Stimulated activated CD4-positive, alpha-beta T cell treated with anti-CD3 and anti-CD28 coated beads, TNF-alpha, amount 100 ng/mL, for 24 hours (primary cell): ENCODE measurements around the gene PTPRN2.

Experiments used
- DNase-seq, 3 experiments: peaks; one replicate each; pipeline ENCODE4 v3.0.0-alpha.2; 2020; ENCODE audit warnings: low read depth in 3 of 3

The PTPRN2 gene

GRCh38 chr7:157682946-157683746 lies 904.5 kb downstream of the PTPRN2 start:
- DNase-seq: no peak

GRCh38 chr7:157682064-157682945 lies 905.3 kb downstream of the PTPRN2 start:
- DNase-seq: no peak

GRCh38 chr7:157679607-157680006 lies 908.0 kb downstream of the PTPRN2 start:
- DNase-seq: no peak

GRCh38 chr7:157678501-157678900 lies 909.1 kb downstream of the PTPRN2 start:
- no peak for DNase-seq

GRCh38 chr7:157676456-157677255 lies 911.0 kb downstream of the PTPRN2 start:
- no peak for DNase-seq

GRCh38 chr7:157676001-157676400 lies 911.6 kb downstream of the PTPRN2 start:
- no peak for DNase-seq

- DNase-seq: no peak
These were observed 912.1 kb downstream of the PTPRN2 start for GRCh38 chr7:157675427-157675927.

- DNase-seq: no peak
These were observed 912.8 kb downstream of the PTPRN2 start for GRCh38 chr7:157674715-157675426.

- no peak for DNase-seq
These were observed 913.5 kb downstream of the PTPRN2 start for GRCh38 chr7:157674027-157674714.

GRCh38 chr7:157673573-157673972 lies 914.0 kb downstream of the PTPRN2 start:
- no peak for DNase-seq

- DNase-seq: no peak
These were observed 916.0 kb downstream of the PTPRN2 start for GRCh38 chr7:157671358-157672255.

GRCh38 chr7:157670490-157671357 lies 916.9 kb downstream of the PTPRN2 start:
- no peak for DNase-seq

GRCh38 chr7:157669768-157670351 lies 917.8 kb downstream of the PTPRN2 start:
- no peak for DNase-seq

GRCh38 chr7:157668884-157669767 lies 918.5 kb downstream of the PTPRN2 start:
- no peak for DNase-seq

GRCh38 chr7:157668221-157668883 lies 919.3 kb downstream of the PTPRN2 start:
- no peak for DNase-seq

GRCh38 chr7:157667731-157668130 lies 919.9 kb downstream of the PTPRN2 start:
- DNase-seq: no peak

GRCh38 chr7:157667261-157667660 lies 920.4 kb downstream of the PTPRN2 start:
- no peak for DNase-seq
